MG63 (cell line): ENCODE measurements around the gene BRINP2. TPM values are rescaled to one million over a fixed set of nuclear protein-coding genes. Genes with fewer than 3 reads are reported as not detected.

ENCODE experiments used
- DNase-seq: peaks from one replicate; pipeline ENCODE4 v3.0.0-alpha.2; 2020
- H3K27me3 ChIP-seq: fragments of 250-450 bp; sonication (Bioruptor Pico); 2 replicates; pipeline ENCODE4 v1.5.1; 2020; ENCODE audit warnings: mild to moderate bottlenecking, moderate library complexity
- H3K36me3 ChIP-seq: fragments of 250-450 bp; sonication (Bioruptor Pico); 2 replicates; pipeline ENCODE4 v1.5.1; 2020; ENCODE audit warnings: mild to moderate bottlenecking, moderate library complexity
- H3K4me3 ChIP-seq: fragments of 250-450 bp; sonication (Bioruptor Pico); 2 replicates; pipeline ENCODE4 v1.5.1; 2020; ENCODE audit warnings: mild to moderate bottlenecking, moderate library complexity
- H3K9me3 ChIP-seq: fragments of 250-450 bp; sonication (Bioruptor Pico); 2 replicates; pipeline ENCODE4 v1.5.1; 2020; ENCODE audit warnings: mild to moderate bottlenecking, moderate library complexity
- total RNA-seq: library from RNA; depleted of rRNA; stranded (reverse); fragments of >200 nt; shearing (Covaris generic); gene quantifications from 2 replicates; pipeline ENCODE4 v1.2.3, GENCODE V29; 2014; ENCODE audit warnings: low replicate concordance

The BRINP2 gene
- total RNA-seq, 1 experiment from 2014 or later: not detected

GRCh38 chr1:177236962-177237361, 66.2 kb downstream of the BRINP2 start:
- Histone ChIP-seq H3K4me3 (no peak overlapping the region), H3K9me3 (no peaks in the 10 kb centered on the region), H3K36me3 (no peaks in the 10 kb centered on the region), H3K27me3 (no peaks in the 10 kb centered on the region)
- no peak for DNase-seq

DNA sequence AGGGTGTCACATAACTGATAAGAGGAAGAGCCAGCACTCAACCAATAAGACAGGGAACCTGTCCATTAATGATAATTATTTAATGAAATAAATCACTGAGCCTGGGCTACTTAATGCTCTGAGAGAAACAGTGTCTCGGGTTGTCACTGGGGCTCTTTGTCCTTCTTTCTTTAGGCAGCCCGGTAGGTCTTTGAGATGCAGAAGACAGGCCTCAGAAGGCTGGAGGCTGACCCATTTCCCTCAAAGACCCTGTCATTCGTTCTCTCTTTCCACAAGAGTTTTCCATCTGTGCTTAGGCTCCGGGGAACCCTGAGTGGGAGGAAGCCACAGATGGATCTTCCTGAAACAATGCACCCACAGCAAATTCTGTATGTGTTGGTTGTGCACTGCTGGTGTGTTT, 68.2 kb downstream of the BRINP2 start:
- no peaks in the 10 kb centered on the region for H3K36me3 ChIP-seq
- no peak overlapping the region for H3K4me3 ChIP-seq
- no peak for DNase-seq
- H3K27me3 ChIP-seq: no peaks in the 10 kb centered on the region
- H3K9me3 ChIP-seq: no peaks in the 10 kb centered on the region

DNA sequence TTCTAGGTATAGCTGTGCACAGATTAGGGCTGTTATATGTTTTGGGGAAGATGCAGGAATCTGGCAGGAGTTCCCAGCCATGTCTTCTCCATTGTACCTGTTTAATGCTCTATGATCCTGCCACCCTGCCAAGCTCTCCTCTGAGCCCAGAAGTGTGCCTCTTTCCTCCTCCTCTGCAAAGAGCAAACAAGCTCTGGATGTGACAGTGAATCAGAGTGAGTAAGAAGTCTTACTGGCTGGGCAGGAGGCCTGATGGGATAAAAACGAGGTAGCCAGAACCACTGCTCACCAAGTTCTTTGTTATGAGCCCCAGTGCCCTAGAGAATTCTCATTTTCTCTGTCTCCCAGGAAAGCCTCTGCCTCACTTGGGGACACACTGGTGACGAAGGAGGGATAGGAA, 69.0 kb downstream of the BRINP2 start:
- Histone ChIP-seq H3K4me3 (no peak overlapping the region), H3K27me3 (no peaks in the 10 kb centered on the region), H3K36me3 (no peaks in the 10 kb centered on the region), H3K9me3 (no peaks in the 10 kb centered on the region)
- no peak for DNase-seq

- Histone ChIP-seq H3K4me3 (no peak overlapping the region), H3K27me3 (no peaks in the 10 kb centered on the region), H3K36me3 (no peaks in the 10 kb centered on the region), H3K9me3 (no peaks in the 10 kb centered on the region)
- DNase-seq: no peak
Measured at GRCh38 chr1:177243773-177244172, 73.0 kb downstream of the BRINP2 start.

DNA sequence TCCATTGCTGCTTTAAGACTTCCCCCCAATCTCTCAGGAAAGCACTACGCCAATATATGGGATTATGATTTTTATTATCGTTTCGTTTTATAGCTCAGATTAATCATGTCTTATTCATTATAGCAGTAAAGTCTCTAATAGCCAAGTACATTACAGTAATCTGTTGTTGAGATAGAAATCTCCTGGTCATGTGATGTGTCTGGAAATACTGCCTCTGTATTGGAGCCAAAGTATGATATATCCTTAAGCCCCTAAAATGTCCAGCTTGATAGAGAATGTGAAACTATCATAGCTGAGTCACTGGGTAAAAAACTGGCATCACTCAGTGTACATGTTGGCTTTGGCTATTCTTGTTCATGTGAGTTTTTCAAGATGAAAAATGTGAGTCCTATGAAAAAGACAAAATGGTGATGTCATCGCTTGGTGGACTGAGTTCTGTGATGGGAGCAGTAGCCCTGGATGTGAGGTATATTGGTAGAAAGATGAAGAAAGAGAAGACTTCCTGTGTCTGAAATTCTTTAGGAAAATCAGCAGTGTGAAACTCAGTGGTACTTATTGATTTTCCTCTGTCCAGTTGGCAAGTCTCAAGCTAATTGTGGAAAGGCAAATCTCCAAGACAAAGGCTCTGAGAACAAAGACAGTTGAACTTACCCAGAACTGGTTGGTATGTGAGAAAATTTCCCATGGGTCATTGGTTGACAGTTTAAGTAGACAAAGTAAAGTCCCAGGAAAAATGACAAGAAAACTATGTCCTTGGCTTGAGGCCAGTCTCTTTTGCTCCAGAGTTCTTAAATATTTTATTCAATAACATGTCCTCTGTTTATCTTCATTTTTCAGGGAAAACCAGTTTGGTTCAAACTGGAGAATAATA, 76.2 kb downstream of the BRINP2 start:
- no peaks in the 10 kb centered on the region for H3K27me3 ChIP-seq
- peak; percentile 48 for DNase-seq
- no peak overlapping the region for H3K4me3 ChIP-seq
- H3K36me3 ChIP-seq: no peaks in the 10 kb centered on the region
- no peaks in the 10 kb centered on the region for H3K9me3 ChIP-seq

GRCh38 chr1:177247623-177248176, 76.9 kb downstream of the BRINP2 start:
- H3K36me3 ChIP-seq: no peaks in the 10 kb centered on the region
- H3K4me3 ChIP-seq: no peak overlapping the region
- H3K27me3 ChIP-seq: no peaks in the 10 kb centered on the region
- H3K9me3 ChIP-seq: no peaks in the 10 kb centered on the region
- no peak for DNase-seq

- no peak for DNase-seq
- no peaks in the 10 kb centered on the region for H3K9me3 ChIP-seq
- H3K27me3 ChIP-seq: no peaks in the 10 kb centered on the region
- no peak overlapping the region for H3K4me3 ChIP-seq
- no peaks in the 10 kb centered on the region for H3K36me3 ChIP-seq
Measured at GRCh38 chr1:177248258-177248657, 77.5 kb downstream of the BRINP2 start.

DNA sequence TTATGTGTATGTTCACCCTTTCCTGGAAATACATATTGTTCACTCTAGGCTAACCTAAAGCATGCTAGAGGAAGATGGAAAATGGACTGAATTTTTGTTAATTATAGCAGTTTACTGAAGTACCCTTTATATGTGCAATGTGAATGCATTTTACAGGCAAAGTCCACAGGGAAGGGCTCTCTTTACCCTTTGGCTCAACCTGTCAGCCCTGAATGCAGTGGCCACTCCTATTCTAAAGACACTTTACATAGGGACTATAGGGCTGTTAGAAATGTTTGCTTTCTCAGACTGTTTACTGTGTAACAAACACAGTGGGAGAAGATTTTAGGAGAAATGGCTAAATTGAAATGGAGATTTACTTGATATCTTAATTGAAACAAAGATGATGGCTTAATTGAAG, 78.5 kb downstream of the BRINP2 start:
- no peak for DNase-seq
- no peaks in the 10 kb centered on the region for H3K36me3 ChIP-seq

DNA sequence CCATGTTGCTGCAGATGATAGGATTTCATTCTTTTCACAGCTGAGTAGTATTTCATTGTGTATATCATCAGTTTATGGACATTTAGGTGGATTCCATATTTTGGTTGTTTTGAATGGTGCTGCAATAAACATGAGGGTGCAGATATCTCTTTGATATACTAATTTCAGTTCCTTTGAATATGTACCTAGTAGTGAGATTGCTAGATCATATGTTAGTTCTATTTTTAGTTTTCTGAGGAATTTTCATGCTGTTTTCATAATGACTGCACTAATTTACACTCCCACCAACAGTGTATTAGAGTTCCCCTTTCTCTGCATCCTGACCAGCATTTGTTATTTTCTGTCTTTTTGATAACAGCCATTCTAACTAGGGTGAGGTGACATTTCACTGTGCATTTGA, 82.1 kb downstream of the BRINP2 start:
- Histone ChIP-seq H3K9me3 (no peaks in the 10 kb centered on the region), H3K27me3 (no peaks in the 10 kb centered on the region), H3K36me3 (no peaks in the 10 kb centered on the region), H3K4me3 (no peak overlapping the region)
- no peak for DNase-seq

More for the DNA sequence above, 78.5 kb downstream of the BRINP2 start:
- Histone ChIP-seq H3K27me3 (no peaks in the 10 kb centered on the region), H3K4me3 (no peak overlapping the region), H3K9me3 (no peaks in the 10 kb centered on the region)

DNA sequence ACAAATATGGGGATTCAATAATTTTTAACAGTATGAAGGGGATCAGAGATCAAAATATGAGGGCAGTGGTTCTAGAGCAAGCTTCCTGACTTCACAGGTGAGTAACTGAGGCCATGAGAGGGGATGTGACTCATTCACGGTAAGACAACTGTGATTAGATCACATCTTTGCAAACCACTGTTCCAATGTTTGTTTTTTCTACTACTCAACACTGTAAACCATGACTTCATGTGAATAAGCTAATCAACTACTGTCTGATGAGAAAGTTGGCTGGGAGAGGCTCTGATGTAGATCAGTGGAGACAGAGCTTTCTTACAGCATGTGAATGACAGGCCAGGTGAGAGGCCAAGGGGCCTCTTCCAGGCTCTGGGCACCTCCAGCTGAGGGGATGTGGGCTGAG, 84.7 kb downstream of the BRINP2 start:
- Histone ChIP-seq H3K36me3 (no peaks in the 10 kb centered on the region), H3K9me3 (no peaks in the 10 kb centered on the region), H3K27me3 (no peaks in the 10 kb centered on the region), H3K4me3 (no peak overlapping the region)
- DNase-seq: peak; percentile 45

- Histone ChIP-seq H3K4me3 (no peak overlapping the region), H3K9me3 (no peaks in the 10 kb centered on the region), H3K27me3 (no peaks in the 10 kb centered on the region), H3K36me3 (no peaks in the 10 kb centered on the region)
- peak; percentile 68 for DNase-seq
Measured at GRCh38 chr1:177256153-177257075, 85.7 kb downstream of the BRINP2 start.

GRCh38 chr1:177257128-177257527, 86.4 kb downstream of the BRINP2 start:
- H3K9me3 ChIP-seq: no peaks in the 10 kb centered on the region
- H3K36me3 ChIP-seq: no peaks in the 10 kb centered on the region
- DNase-seq: no peak
- no peaks in the 10 kb centered on the region for H3K27me3 ChIP-seq
- H3K4me3 ChIP-seq: no peak overlapping the region

DNA sequence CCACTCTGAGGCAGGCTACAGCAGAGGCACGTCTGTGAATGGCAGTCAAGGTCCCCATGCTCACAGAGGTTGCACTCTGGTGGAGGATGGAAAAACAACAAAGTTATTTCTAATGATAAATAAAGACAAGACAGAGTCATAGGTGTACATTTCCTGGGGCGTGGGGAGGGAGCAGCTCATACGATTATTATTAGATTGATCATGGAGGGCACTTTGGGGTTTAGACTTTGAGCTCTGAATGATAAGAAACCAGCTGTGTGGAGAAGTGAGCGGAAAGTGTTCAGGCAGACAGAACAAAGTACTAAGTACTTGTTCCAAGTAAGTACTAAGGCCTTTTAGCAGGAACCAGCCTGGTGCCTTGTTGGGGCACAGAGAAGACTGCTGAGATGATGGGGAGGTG, 86.8 kb downstream of the BRINP2 start:
- DNase-seq: no peak
- no peaks in the 10 kb centered on the region for H3K27me3 ChIP-seq
- no peaks in the 10 kb centered on the region for H3K36me3 ChIP-seq
- H3K9me3 ChIP-seq: no peaks in the 10 kb centered on the region
- no peak overlapping the region for H3K4me3 ChIP-seq

DNA sequence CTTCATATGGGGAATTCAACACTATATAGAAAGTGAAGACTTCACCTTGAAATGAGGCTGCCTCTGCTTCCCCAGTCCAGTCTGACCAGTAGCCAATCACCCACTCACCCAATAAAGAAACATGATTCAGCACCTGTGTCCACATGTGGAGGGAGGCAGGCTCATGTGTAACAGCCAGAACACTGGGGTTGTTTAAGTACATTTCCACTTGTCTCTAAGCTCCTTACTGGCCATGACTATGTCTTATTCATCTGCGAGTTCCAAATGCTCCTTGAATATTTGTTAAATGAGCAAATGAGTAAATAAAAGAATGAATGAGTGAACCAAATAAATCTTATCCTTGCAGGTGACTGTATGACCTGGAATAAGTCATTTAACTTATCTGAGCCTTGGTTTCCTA, 100.1 kb downstream of the BRINP2 start:
- Histone ChIP-seq H3K36me3 (no peaks in the 10 kb centered on the region), H3K4me3 (no peak overlapping the region), H3K27me3 (no peaks in the 10 kb centered on the region; the same call in 1 of the 2 replicates), H3K9me3 (no peaks in the 10 kb centered on the region)
- no peak for DNase-seq

GRCh38 chr1:177273141-177273540, 102.4 kb downstream of the BRINP2 start:
- Histone ChIP-seq H3K27me3 (no peaks in the 10 kb centered on the region; the same call in 1 of the 2 replicates), H3K36me3 (no peaks in the 10 kb centered on the region), H3K4me3 (no peak overlapping the region), H3K9me3 (no peaks in the 10 kb centered on the region)
- no peak for DNase-seq

- Histone ChIP-seq H3K9me3 (no peaks in the 10 kb centered on the region), H3K36me3 (no peaks in the 10 kb centered on the region), H3K27me3 (no peaks in the 10 kb centered on the region; the same call in 1 of the 2 replicates), H3K4me3 (no peak overlapping the region)
- peak; percentile 82 for DNase-seq
Measured at GRCh38 chr1:177274687-177275211, 104.0 kb downstream of the BRINP2 start.

GRCh38 chr1:177275736-177276135, 105.0 kb downstream of the BRINP2 start:
- no peak overlapping the region for H3K4me3 ChIP-seq
- H3K9me3 ChIP-seq: no peaks in the 10 kb centered on the region
- no peak for DNase-seq
- H3K27me3 ChIP-seq: no peaks in the 10 kb centered on the region; the same call in 1 of the 2 replicates
- no peaks in the 10 kb centered on the region for H3K36me3 ChIP-seq
